A204.1 (cell line): ENCODE measurements around the gene RPE.

Experiments used
- FAIRE-seq: peaks from 2 replicates; lab custom pipeline; 2012; peaks lifted over from hg19 to GRCh38; lab: Jason Lieb, UNC

RPE gene

GRCh38 chr2:210000464-210001324, 1.7 kb upstream of the RPE start:
- FAIRE-seq, result no peak

GRCh38 chr2:210003359-210003758, 921 bp downstream of the RPE start:
- no peak for FAIRE-seq

GRCh38 chr2:210004881-210005280, 2.4 kb downstream of the RPE start:
- no peak for FAIRE-seq

GRCh38 chr2:210007895-210008294, 5.5 kb downstream of the RPE start:
- FAIRE-seq, result no peak

- no peak for FAIRE-seq
Measured at GRCh38 chr2:210009126-210009525, 6.7 kb downstream of the RPE start.

- no peak for FAIRE-seq
Measured at GRCh38 chr2:210009896-210010295, 7.5 kb downstream of the RPE start.

GRCh38 chr2:210020138-210020537, 17.7 kb downstream of the RPE start:
- FAIRE-seq, result peak; percentile 40

GRCh38 chr2:210022824-210023223, 20.4 kb downstream of the RPE start:
- FAIRE-seq, result no peak

GRCh38 chr2:210027608-210028007, 25.2 kb downstream of the RPE start:
- FAIRE-seq, result no peak

GRCh38 chr2:210028178-210028577, 25.7 kb downstream of the RPE start:
- no peak for FAIRE-seq

GRCh38 chr2:210034087-210034683, 31.7 kb downstream of the RPE start:
- no peak for FAIRE-seq

- no peak for FAIRE-seq
Measured at GRCh38 chr2:210035679-210036078, 33.2 kb downstream of the RPE start.

GRCh38 chr2:210038078-210038477, 35.6 kb downstream of the RPE start:
- no peak for FAIRE-seq

- FAIRE-seq, result no peak
Measured at GRCh38 chr2:210046851-210047500, 44.5 kb downstream of the RPE start.

GRCh38 chr2:210049831-210050230, 47.4 kb downstream of the RPE start:
- FAIRE-seq, result no peak

GRCh38 chr2:210050885-210051284, 48.4 kb downstream of the RPE start:
- no peak for FAIRE-seq

- no peak for FAIRE-seq
Measured at GRCh38 chr2:210054696-210055095, 52.3 kb downstream of the RPE start.

GRCh38 chr2:210055825-210056224, 53.4 kb downstream of the RPE start:
- FAIRE-seq, result no peak

- no peak for FAIRE-seq
Measured at GRCh38 chr2:210063306-210063705, 60.9 kb downstream of the RPE start.
